HFFc6 (cell line): ENCODE results near the gene SERPINH1. TPM values are rescaled to one million over a fixed set of nuclear protein-coding genes. Genes with fewer than 3 reads are reported as not detected.

Experiments
- DNase-seq: peaks from one replicate; pipeline ENCODE4 v3.0.0-alpha.2; 2018
- H3K27ac Mint-ChIP-seq: 2 replicates; pipeline ENCODE4 v1.8.0; 2020; ENCODE audit warnings: mild to moderate bottlenecking, mixed read lengths
- H3K27me3 Mint-ChIP-seq: 2 replicates; pipeline ENCODE4 v1.8.0; 2021; ENCODE audit warnings: mild to moderate bottlenecking, moderate library complexity, mixed read lengths; ENCODE audit not compliant: insufficient read depth
- H3K36me3 Mint-ChIP-seq: 2 replicates; pipeline ENCODE4 v1.8.0; 2021; ENCODE audit warnings: low read depth, mixed read lengths
- H3K4me1 Mint-ChIP-seq: 2 replicates; pipeline ENCODE4 v1.8.0; 2020; ENCODE audit warnings: low read depth, mixed read lengths
- H3K4me3 Mint-ChIP-seq: 2 replicates; pipeline ENCODE4 v1.8.0; 2020; ENCODE audit warnings: mild to moderate bottlenecking, moderate library complexity, mixed read lengths
- H3K9me3 Mint-ChIP-seq: 2 replicates; pipeline ENCODE4 v1.8.0; 2020; ENCODE audit warnings: mild to moderate bottlenecking, mixed read lengths
- total RNA-seq, 6 experiments: library from RNA; stranded (reverse); fragmentation: NEBNext Ultra II Directional; extraction: Animal tissue kit (Norgen Biotek cat#: 25700); gene quantifications; 2 replicates in 1 of 6; 3 replicates in 5 of 6; pipeline ENCODE4 v1.2.3, GENCODE V29; 2021
- TF ChIP-seq, protein P1 (sequence below): fragments of 200-600 bp; sonication (generic); IDR thresholded peaks from 2 replicates; pipeline ENCODE4 v1.5.0; 2021; ENCODE audit warnings: antibody characterized with exemption, mild to moderate bottlenecking

SERPINH1 gene
- total RNA-seq, 6 experiments from 2014 or later = 527 to 680 (median 557) TPM

DNA sequence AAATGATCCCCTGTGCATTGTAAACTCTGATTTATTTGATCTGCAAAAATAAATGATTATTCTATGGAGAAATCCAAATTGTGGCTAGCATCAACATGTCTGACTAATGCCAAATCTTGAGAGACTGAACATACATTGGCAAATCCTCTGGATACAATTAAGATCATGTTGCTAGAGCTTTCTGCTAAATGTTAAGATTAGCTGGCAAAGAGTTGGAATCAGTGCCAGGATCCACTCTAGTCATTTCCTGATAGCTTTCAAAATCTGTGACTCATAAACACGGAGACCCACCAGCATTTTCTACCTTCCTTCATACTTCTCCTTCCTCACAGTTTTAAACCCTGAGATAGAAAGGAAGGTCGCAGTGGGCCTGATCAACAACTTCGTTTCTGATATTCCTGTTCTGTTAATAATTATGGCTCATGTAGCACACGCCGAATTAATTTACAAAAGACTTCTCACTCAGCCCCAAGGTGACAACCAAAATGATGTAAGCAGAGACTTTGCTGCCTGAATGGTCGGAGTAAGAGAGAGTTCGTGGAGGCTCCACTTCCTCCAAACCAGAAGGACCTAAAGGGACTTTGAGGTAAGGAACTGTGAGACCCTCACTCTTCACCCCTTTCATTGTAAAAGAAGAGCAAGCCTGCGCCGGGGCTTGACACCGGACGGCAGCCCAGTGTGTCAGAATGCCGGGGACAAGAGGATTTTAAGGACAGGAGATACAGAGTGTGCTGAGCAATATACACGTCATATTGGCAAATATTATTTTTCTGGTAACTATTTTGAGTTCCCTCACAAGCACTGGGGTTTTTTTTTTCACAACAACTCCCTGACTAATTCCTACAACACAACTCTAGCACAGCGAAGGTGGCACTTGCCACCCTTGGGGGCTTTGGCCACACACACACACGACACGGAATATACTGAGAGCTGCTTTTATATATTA, 42.0 kb downstream of the SERPINH1 start:
- DNase-seq = peak; percentile 87
- peaks cover 13% of the 10 kb centered on the region for H3K27me3 Mint-ChIP-seq
- H3K36me3 Mint-ChIP-seq = no peaks in the 10 kb centered on the region
- H3K4me1 Mint-ChIP-seq = peaks cover 31% of the 10 kb centered on the region
- H3K27ac Mint-ChIP-seq = peak overlapping the region; percentile 63
- TF ChIP-seq, protein P1, sequence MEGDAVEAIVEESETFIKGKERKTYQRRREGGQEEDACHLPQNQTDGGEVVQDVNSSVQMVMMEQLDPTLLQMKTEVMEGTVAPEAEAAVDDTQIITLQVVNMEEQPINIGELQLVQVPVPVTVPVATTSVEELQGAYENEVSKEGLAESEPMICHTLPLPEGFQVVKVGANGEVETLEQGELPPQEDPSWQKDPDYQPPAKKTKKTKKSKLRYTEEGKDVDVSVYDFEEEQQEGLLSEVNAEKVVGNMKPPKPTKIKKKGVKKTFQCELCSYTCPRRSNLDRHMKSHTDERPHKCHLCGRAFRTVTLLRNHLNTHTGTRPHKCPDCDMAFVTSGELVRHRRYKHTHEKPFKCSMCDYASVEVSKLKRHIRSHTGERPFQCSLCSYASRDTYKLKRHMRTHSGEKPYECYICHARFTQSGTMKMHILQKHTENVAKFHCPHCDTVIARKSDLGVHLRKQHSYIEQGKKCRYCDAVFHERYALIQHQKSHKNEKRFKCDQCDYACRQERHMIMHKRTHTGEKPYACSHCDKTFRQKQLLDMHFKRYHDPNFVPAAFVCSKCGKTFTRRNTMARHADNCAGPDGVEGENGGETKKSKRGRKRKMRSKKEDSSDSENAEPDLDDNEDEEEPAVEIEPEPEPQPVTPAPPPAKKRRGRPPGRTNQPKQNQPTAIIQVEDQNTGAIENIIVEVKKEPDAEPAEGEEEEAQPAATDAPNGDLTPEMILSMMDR = no peak
- H3K4me3 Mint-ChIP-seq = peak overlapping the region; percentile 20
- H3K9me3 Mint-ChIP-seq = no peaks in the 10 kb centered on the region

DNA sequence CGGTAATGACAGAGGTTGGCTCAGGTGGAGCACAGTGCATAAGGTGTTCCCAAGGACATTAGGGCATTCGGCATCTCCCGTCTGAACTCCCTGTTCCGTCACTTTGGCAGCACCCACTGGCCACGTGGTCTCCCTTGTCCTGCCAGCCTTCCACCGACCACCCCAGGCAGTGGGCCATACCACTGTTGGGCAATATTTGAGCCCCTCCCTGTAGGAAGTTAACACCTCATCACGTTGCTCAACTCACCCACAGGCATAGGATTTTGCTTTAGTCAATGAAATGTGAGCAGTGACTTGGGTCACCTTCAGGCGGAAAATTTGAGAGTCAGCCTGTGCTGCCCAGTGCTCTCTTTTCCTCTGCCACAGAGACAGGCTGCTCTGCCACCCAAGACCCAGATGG, 44.0 kb downstream of the SERPINH1 start:
- Mint-ChIP-seq H3K36me3 (no peaks in the 10 kb centered on the region), H3K4me3 (no peak overlapping the region), H3K9me3 (no peaks in the 10 kb centered on the region), H3K27ac (no peak overlapping the region), H3K27me3 (peaks cover 10% of the 10 kb centered on the region), H3K4me1 (peaks cover 31% of the 10 kb centered on the region)
- TF ChIP-seq, protein P1 = no peak
- DNase-seq = no peak

DNA sequence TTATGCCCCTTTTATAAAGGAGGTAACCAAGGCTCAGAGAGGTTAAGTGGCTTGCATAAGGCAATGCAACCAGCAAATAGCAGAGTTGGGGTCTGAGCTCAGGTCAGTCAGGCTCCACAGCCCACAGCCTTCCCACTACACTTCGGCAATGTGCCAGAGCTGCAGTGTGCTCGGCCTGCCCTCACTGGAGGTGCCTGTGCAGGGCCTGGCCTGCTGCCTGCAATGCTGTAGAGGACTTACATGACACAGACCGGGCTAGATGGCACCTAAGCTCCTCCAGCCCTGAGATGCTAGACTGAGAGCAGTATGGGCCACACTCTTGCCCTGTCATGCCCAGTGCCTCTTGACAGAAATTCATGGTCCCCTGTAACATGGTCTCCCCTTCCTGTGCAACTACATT, 49.8 kb downstream of the SERPINH1 start:
- DNase-seq = no peak
- Mint-ChIP-seq H3K27ac (no peak overlapping the region), H3K36me3 (no peaks in the 10 kb centered on the region; the same call in 1 of the 2 replicates), H3K4me1 (no peaks in the 10 kb centered on the region), H3K4me3 (no peak overlapping the region), H3K9me3 (no peaks in the 10 kb centered on the region), H3K27me3 (peaks cover 18% of the 10 kb centered on the region)
- TF ChIP-seq, protein P1 = no peak

DNA sequence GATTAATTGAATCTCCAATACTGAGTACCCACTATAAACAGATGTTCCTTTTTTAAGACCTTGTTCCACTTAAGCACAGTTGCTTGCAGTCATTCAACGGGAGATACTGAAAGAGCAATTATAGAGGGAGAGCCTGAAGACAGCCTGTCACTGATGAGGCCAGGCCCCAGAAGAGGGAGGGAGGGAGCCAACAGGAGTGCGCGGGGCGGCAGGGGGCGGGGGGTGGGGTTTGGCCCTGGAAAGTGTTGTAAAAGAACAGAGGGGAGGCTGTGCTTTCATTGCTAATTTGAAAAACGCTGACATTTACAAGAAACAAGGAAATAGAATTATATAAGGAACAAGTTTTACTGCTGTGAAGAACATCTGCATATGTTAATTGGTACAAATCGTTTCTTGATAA, 53.7 kb downstream of the SERPINH1 start:
- Mint-ChIP-seq H3K4me3 (no peak overlapping the region), H3K27me3 (peaks cover 18% of the 10 kb centered on the region), H3K36me3 (no peaks in the 10 kb centered on the region; the same call in 1 of the 2 replicates), H3K9me3 (peaks cover 3% of the 10 kb centered on the region; the same call in 1 of the 2 replicates), H3K27ac (no peak overlapping the region), H3K4me1 (no peaks in the 10 kb centered on the region)
- DNase-seq = no peak
- TF ChIP-seq, protein P1 = no peak

DNA sequence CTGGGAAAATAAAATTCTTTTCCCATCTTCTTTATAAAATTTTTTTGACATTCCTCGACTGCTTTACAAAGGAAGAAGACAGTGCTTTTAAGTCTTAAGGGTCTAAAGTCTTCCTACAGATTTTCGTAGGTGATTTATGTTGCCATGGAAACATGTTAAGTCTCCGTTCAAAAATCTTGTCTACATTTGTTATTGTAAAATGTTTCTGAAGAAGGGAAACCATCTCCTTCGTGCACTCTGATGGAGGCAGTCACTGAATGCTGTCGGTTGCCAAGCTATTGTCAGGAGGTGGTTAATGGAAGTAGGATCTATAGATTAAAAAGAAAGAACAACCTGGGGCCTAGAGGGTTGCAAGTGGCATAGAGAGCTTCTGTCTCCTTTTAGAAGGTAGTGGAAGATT, 54.2 kb downstream of the SERPINH1 start:
- H3K9me3 Mint-ChIP-seq = peaks cover 3% of the 10 kb centered on the region; the same call in 1 of the 2 replicates
- H3K36me3 Mint-ChIP-seq = no peaks in the 10 kb centered on the region; the same call in 1 of the 2 replicates
- TF ChIP-seq, protein P1 = no peak
- H3K27ac Mint-ChIP-seq = no peak overlapping the region
- no peak for DNase-seq
- no peaks in the 10 kb centered on the region for H3K4me1 Mint-ChIP-seq
- peaks cover 18% of the 10 kb centered on the region for H3K27me3 Mint-ChIP-seq
- no peak overlapping the region for H3K4me3 Mint-ChIP-seq

Other genes with a start within 250 kb of the SERPINH1 start
- gene ARRB1, start 210.6 kb upstream of the SERPINH1 start, total RNA-seq = 10 to 100 TPM; 10.8 to 14.4 (median 11.2) TPM
- 1,000 to 10,000 TPM; 1,897 to 2,167 (median 1,932) TPM for gene RPS3, start 162.7 kb upstream of the SERPINH1 start, total RNA-seq
- gene KLHL35, start 129.1 kb upstream of the SERPINH1 start, total RNA-seq = not detected
- 1 to 10 TPM; 2.5 to 5.7 (median 4.2) TPM for gene GDPD5, start 36.3 kb upstream of the SERPINH1 start, total RNA-seq
- 1 to 10 TPM in 3 of 6 experiments, under 1 TPM in 3; 0.53 to 4.3 (median 0.96) TPM for gene MAP6, start 106.8 kb downstream of the SERPINH1 start, total RNA-seq
- gene MOGAT2, start 155.6 kb downstream of the SERPINH1 start, total RNA-seq = not detected
- gene DGAT2, start 206.5 kb downstream of the SERPINH1 start, total RNA-seq = under 1 TPM; 0.23 to 0.55 (median 0.36) TPM